ENCODE results near the gene ISOC2.
A peak's percentile ranks its signal among the peaks of the same experiment; 100 is the strongest.

ISOC2 gene

DNA sequence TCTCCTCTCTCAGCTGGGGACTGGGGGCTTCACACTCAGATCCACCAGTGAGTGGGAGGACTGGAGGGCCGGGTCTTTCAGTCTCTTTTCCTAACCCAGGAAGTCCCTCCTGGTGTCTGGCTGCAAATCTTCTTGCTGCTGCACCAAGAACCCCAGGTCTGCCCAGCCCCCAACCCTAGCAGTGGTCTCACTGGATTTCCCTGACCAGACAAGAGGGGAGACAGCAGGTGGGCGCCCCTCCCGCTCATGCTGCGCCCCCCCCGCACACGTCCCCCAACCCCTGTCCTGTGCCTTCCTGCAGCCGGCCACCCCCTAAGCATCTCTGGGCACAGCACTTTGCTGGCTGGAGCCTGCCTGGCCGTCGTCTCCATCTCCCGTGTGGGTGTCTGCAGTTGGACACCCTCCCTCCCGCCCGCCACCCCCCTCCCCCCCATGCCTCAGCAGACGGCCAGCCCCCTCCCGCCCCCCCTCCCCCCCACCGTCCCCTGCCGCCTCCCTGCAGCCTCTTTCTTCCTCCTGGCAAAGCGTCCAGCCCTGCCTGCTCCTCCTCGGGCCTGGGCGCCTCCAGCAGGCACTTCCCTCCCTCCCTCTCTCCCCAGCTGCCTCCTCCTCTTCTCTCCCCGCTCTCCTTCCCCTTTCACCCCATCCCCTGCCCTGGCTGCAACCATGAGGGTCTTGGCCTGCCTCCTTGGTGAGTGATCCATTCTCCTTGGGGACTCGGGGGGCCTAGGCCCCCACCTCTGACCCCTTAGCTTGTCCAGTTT lies 26.7 kb upstream of the ISOC2 start, which contains the start of gene SSC5D:
TSS of gene SSC5D (plus strand) at position 513 of the 764 bp plus-strand sequence. CDS start at position 667, 154 bp downstream.
- TF ChIP-seq CTCF (conservative IDR thresholded peaks at IDR 0.05; ENCODE audit: low read length), result no peak
- no peaks in the 10 kb centered on the region for H3K27me3 ChIP-seq (ENCODE audit: insufficient read depth, low read length, poor library complexity, severe bottlenecking)
- H3K9me3 ChIP-seq (ENCODE audit: insufficient read depth, low read depth, low read length), result no peaks in the 10 kb centered on the region
- H3K36me3 ChIP-seq (ENCODE audit: insufficient read depth, low read length), result no peaks in the 10 kb centered on the region
- no peaks in the 10 kb centered on the region for H3F3A ChIP-seq (ENCODE audit: low read depth)
- H3K9ac ChIP-seq (ENCODE audit: low read depth, low read length, poor library complexity, severe bottlenecking), result no peak within 1 kb of the TSS
- peaks cover 19% of the 10 kb centered on the region for H3K4me1 ChIP-seq (ENCODE audit: insufficient read depth, low read length, poor library complexity, severe bottlenecking)
- H3K4me3 ChIP-seq (ENCODE audit: low read length, poor library complexity, severe bottlenecking), result no peak within 1 kb of the TSS
- H3K9me2 ChIP-seq (replicated peaks; ENCODE audit: low read depth, low read length), result no peaks in the 10 kb centered on the region
- peaks cover 2% of the 10 kb centered on the region for H4K20me1 ChIP-seq (ENCODE audit: insufficient read depth, low read length, poor library complexity, severe bottlenecking)
- H3K79me2 ChIP-seq (ENCODE audit: insufficient read depth, low read length), result no peaks in the 10 kb centered on the region
- H2AFZ ChIP-seq (ENCODE audit: low read length), result no peak within 1 kb of the TSS
- H3K4me2 ChIP-seq (ENCODE audit: low read depth, low read length, poor library complexity, severe bottlenecking), result peak within 1 kb of the TSS; percentile 40

- Histone ChIP-seq H3K4me3 (ENCODE audit: low read length, poor library complexity, severe bottlenecking) (peak overlapping the region; percentile 10), H3K9me2 (replicated peaks; ENCODE audit: low read depth, low read length) (no peaks in the 10 kb centered on the region), H3F3A (ENCODE audit: low read depth) (no peaks in the 10 kb centered on the region), H3K4me2 (ENCODE audit: low read depth, low read length, poor library complexity, severe bottlenecking) (peak overlapping the region; percentile 40), H3K79me2 (ENCODE audit: insufficient read depth, low read length) (no peaks in the 10 kb centered on the region), H4K20me1 (ENCODE audit: insufficient read depth, low read length, poor library complexity, severe bottlenecking) (peaks cover 2% of the 10 kb centered on the region), H2AFZ (ENCODE audit: low read length) (no peak overlapping the region), H3K9ac (ENCODE audit: low read depth, low read length, poor library complexity, severe bottlenecking) (no peak overlapping the region), H3K4me1 (ENCODE audit: insufficient read depth, low read length, poor library complexity, severe bottlenecking) (peaks cover 19% of the 10 kb centered on the region), H3K27me3 (ENCODE audit: insufficient read depth, low read length, poor library complexity, severe bottlenecking) (no peaks in the 10 kb centered on the region), H3K9me3 (ENCODE audit: insufficient read depth, low read depth, low read length) (no peaks in the 10 kb centered on the region), H3K36me3 (ENCODE audit: insufficient read depth, low read length) (no peaks in the 10 kb centered on the region)
- TF ChIP-seq EZH2phosphoT487 (IDR thresholded peaks at IDR 0.05; ENCODE audit: borderline replicate concordance), result no peak
- TF ChIP-seq CTCF (conservative IDR thresholded peaks at IDR 0.05; ENCODE audit: low read length), result no peak
These were observed 25.8 kb upstream of the ISOC2 start for GRCh38 chr19:55486971-55487923.

DNA sequence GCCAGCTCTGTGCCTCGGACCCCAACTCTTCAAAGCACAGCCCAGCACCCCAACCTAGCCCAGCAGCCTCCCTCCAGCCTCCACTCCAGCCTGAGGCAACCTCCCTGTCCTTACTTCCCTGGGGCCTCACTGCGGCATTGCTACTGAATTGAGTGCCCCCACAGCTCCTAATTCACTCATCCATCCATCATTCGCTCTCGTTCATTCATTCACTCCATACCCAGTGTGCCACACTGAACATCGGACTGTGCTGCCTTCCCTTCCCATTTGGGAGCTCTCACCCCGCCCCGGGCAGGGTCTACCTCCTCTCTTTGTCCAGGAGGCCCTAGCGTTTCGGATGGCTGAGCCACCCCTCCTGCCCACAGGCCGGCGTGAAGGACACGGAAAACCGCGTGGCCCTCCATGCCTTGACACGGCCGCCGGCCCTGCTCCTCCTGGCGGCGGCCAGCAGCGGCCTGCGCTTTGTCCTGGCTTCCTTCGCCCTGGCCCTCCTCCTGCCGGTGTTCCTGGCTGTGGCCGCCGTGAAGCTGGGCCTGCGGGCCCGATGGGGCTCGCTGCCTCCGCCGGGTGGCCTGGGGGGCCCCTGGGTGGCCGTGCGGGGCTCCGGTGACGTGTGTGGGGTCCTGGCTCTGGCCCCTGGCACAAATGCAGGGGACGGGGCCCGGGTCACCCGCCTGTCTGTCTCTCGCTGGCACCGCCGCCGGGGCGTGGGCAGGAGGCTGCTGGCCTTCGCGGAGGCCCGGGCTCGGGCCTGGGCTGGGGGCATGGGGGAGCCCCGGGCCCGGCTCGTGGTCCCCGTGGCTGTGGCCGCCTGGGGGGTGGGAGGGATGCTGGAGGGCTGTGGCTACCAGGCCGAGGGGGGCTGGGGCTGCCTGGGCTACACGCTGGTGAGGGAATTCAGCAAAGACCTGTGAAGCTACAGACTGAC lies 24.9 kb upstream of the ISOC2 start:
- Histone ChIP-seq H3K79me2 (ENCODE audit: insufficient read depth, low read length) (no peaks in the 10 kb centered on the region), H3K4me1 (ENCODE audit: insufficient read depth, low read length, poor library complexity, severe bottlenecking) (peaks cover 19% of the 10 kb centered on the region), H2AFZ (ENCODE audit: low read length) (no peak overlapping the region), H3K27me3 (ENCODE audit: insufficient read depth, low read length, poor library complexity, severe bottlenecking) (no peaks in the 10 kb centered on the region), H3K9me2 (replicated peaks; ENCODE audit: low read depth, low read length) (no peaks in the 10 kb centered on the region), H3K4me3 (ENCODE audit: low read length, poor library complexity, severe bottlenecking) (peak overlapping the region; percentile 80), H3K9me3 (ENCODE audit: insufficient read depth, low read depth, low read length) (no peaks in the 10 kb centered on the region), H4K20me1 (ENCODE audit: insufficient read depth, low read length, poor library complexity, severe bottlenecking) (peaks cover 2% of the 10 kb centered on the region), H3K9ac (ENCODE audit: low read depth, low read length, poor library complexity, severe bottlenecking) (peak overlapping the region; percentile 77), H3K36me3 (ENCODE audit: insufficient read depth, low read length) (no peaks in the 10 kb centered on the region), H3K4me2 (ENCODE audit: low read depth, low read length, poor library complexity, severe bottlenecking) (peak overlapping the region; percentile 93), H3F3A (ENCODE audit: low read depth) (no peaks in the 10 kb centered on the region)
- TF ChIP-seq EZH2phosphoT487 (IDR thresholded peaks at IDR 0.05; ENCODE audit: borderline replicate concordance) (no peak), CTCF (conservative IDR thresholded peaks at IDR 0.05; ENCODE audit: low read length) (no peak)
